ENCODE data around the gene TBL1Y.

GRCh38 chrY:7107179-7107578 lies 196.7 kb downstream of the TBL1Y start:
- TF ChIP-seq POLR2A (IDR thresholded peaks at IDR 0.05; ENCODE audit: low read depth, low read length): no peak
- TF ChIP-seq SPI1 (IDR thresholded peaks at IDR 0.05; ENCODE audit: low read depth, low read length): no peak
- TF ChIP-seq POLR2AphosphoS5 (IDR thresholded peaks at IDR 0.05; ENCODE audit: low read depth, low read length): no peak
- TF ChIP-seq TAF1 (IDR thresholded peaks at IDR 0.05; ENCODE audit: low read depth, low read length): no peak
- TF ChIP-seq POU2F2 (IDR thresholded peaks at IDR 0.05; ENCODE audit: low read depth, low read length): no peak
- TF ChIP-seq PAX5 (IDR thresholded peaks at IDR 0.05; ENCODE audit: insufficient read depth, low read length, severe bottlenecking): no peak

Measured in GM12891 (cell line).